ENCODE results near the gene GJA8.

DNA sequence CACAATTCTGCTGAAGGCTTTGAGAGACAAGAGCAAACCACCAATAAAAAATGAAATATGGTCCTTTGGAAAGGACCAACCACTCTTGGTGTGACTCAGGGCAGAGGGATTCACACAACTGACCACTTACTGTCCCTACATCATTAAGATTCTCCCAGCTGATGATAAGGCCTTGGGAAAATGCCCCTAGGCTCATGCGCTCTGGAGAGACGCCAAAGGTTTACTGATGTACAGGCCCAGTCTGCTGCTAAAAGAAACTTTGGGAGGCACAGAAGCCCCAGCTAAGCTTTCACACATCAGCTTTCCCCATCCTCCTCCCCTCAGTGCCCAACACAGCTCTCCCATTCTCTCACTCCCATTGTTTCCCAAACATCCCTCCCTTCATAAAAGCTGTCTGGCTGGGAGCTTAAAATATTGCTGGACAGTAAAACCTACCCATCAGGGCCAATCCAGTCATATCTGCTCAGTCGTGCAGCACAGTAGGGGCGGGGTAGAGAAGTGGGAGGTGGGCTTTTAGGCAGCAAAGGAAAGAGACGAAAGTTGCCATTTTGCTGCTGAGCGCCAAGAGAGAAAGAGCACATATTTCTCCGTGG lies at the start of gene GJA8:
- TF ChIP-seq, protein P1, sequence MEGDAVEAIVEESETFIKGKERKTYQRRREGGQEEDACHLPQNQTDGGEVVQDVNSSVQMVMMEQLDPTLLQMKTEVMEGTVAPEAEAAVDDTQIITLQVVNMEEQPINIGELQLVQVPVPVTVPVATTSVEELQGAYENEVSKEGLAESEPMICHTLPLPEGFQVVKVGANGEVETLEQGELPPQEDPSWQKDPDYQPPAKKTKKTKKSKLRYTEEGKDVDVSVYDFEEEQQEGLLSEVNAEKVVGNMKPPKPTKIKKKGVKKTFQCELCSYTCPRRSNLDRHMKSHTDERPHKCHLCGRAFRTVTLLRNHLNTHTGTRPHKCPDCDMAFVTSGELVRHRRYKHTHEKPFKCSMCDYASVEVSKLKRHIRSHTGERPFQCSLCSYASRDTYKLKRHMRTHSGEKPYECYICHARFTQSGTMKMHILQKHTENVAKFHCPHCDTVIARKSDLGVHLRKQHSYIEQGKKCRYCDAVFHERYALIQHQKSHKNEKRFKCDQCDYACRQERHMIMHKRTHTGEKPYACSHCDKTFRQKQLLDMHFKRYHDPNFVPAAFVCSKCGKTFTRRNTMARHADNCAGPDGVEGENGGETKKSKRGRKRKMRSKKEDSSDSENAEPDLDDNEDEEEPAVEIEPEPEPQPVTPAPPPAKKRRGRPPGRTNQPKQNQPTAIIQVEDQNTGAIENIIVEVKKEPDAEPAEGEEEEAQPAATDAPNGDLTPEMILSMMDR (IDR thresholded peaks at IDR 0.05; ENCODE audit: poor library complexity): no peak
- TF ChIP-seq EZH2 (IDR thresholded peaks at IDR 0.05; ENCODE audit: borderline replicate concordance): no peak
